ENCODE measurements around the gene RALBP1. TPM values are rescaled to one million over a fixed set of nuclear protein-coding genes. Genes with fewer than 3 reads are reported as not detected.

RALBP1 gene
- total and polyA plus RNA-seq, 12 donors, result 23.1 to 53.8 (median 41.0) TPM

- peaks cover 0 to 97% (median 21%) of the 10 kb centered on the region in 9 donors for H3K36me3 ChIP-seq
- WGBS, 2 donors, result 97 to 98% methylated on average over 7 of the region's 7 CpGs
Measured at GRCh38 chr18:9581667-9582066, 106.4 kb downstream of the RALBP1 start.

GRCh38 chr18:9586814-9587213 lies 111.5 kb downstream of the RALBP1 start:
- Histone ChIP-seq H3K27ac (no peak overlapping the region), H3K4me1 (peaks cover 0 to 4% (median 0%) of the 10 kb centered on the region in 9 donors), H3K9me3 (peaks cover 0 to 7% (median 0%) of the 10 kb centered on the region in 11 donors), H3K4me3 (no peak overlapping the region), H3K27me3 (no peaks in the 10 kb centered on the region), H3K36me3 (peaks cover 0 to 97% (median 32%) of the 10 kb centered on the region in 9 donors)
- 92 to 95% methylated on average over 3 of the region's 3 CpGs for WGBS, 2 donors
- intact Hi-C loops (cut with DNase I), result no loop called here
- ATAC-seq (no peak), DNase-seq (no peak)
- TF ChIP-seq, protein P1, sequence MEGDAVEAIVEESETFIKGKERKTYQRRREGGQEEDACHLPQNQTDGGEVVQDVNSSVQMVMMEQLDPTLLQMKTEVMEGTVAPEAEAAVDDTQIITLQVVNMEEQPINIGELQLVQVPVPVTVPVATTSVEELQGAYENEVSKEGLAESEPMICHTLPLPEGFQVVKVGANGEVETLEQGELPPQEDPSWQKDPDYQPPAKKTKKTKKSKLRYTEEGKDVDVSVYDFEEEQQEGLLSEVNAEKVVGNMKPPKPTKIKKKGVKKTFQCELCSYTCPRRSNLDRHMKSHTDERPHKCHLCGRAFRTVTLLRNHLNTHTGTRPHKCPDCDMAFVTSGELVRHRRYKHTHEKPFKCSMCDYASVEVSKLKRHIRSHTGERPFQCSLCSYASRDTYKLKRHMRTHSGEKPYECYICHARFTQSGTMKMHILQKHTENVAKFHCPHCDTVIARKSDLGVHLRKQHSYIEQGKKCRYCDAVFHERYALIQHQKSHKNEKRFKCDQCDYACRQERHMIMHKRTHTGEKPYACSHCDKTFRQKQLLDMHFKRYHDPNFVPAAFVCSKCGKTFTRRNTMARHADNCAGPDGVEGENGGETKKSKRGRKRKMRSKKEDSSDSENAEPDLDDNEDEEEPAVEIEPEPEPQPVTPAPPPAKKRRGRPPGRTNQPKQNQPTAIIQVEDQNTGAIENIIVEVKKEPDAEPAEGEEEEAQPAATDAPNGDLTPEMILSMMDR (IDR thresholded peaks at IDR 0.05), result no peak

More at GRCh38 chr18:9581667-9582066, 106.4 kb downstream of the RALBP1 start:
- H3K27ac ChIP-seq, result no peak overlapping the region
- TF ChIP-seq, protein P1 (IDR thresholded peaks at IDR 0.05), result no peak
- intact Hi-C loops (cut with DNase I), result no loop called here
- peaks cover 0 to 4% (median 0%) of the 10 kb centered on the region in 9 donors for H3K4me1 ChIP-seq
- H3K4me3 ChIP-seq, result no peak overlapping the region
- H3K27me3 ChIP-seq, result no peaks in the 10 kb centered on the region
- DNase-seq, result no peak
- H3K9me3 ChIP-seq, result peaks cover 0 to 12% (median 0%) of the 10 kb centered on the region in 11 donors
- no peak for ATAC-seq

Other genes with a start within 250 kb of the RALBP1 start
- 10 to 100 TPM in 7 of 10 donors, 1 to 10 TPM in 3; 7.4 to 15.0 (median 12.0) TPM for gene TWSG1, start 140.7 kb upstream of the RALBP1 start, total RNA-seq
- gene TWSG1, start 140.7 kb upstream of the RALBP1 start, polyA plus RNA-seq, result 1 to 10 TPM; 6.6 to 9.3 TPM
- 10 to 100 TPM; 56.8 to 87.4 (median 62.6) TPM for gene PPP4R1, start 139.0 kb downstream of the RALBP1 start, total RNA-seq
- gene PPP4R1, start 139.0 kb downstream of the RALBP1 start, polyA plus RNA-seq, result 10 to 100 TPM; 24.7 to 25.5 TPM
- 10 to 100 TPM; 12.7 to 47.8 (median 17.0) TPM for gene RAB31, start 232.8 kb downstream of the RALBP1 start, total RNA-seq
- gene RAB31, start 232.8 kb downstream of the RALBP1 start, polyA plus RNA-seq, result 1 to 10 TPM; 4.5 to 9.3 TPM

Measured in heart right ventricle (tissue), 16 donors.